Kidney epithelial cell (primary cell): Measurements from ENCODE around the gene LRRC27. TPM values are rescaled to one million over a fixed set of nuclear protein-coding genes. Genes with fewer than 3 reads are reported as not detected.

ENCODE experiments used
- DNase-seq: peaks from one replicate; pipeline ENCODE4 v3.0.0-alpha.2; 2010; ENCODE audit warnings: low read depth
- H3K27me3 ChIP-seq: 2 replicates; pipeline ENCODE4 v1.6.0; 2011; ENCODE audit warnings: low read length; ENCODE audit not compliant: control insufficient read depth, insufficient read depth
- H3K36me3 ChIP-seq: 2 replicates; pipeline ENCODE4 v1.5.1; 2011; ENCODE audit warnings: low read length; ENCODE audit not compliant: control insufficient read depth, insufficient read depth
- H3K4me3 ChIP-seq: 2 replicates; pipeline ENCODE4 v1.5.1; 2011; ENCODE audit warnings: low read depth, mild to moderate bottlenecking, control low read depth, low read length
- total RNA-seq: library from RNA; depleted of rRNA; stranded (reverse); fragments of >200 nt; gene quantifications from 2 replicates; pipeline ENCODE4 v1.2.3, GENCODE V29; 2015
- TF ChIP-seq, protein P1 (sequence below): IDR thresholded peaks from 2 replicates; pipeline ENCODE4 v1.5.1; 2011; ENCODE audit warnings: mild to moderate bottlenecking, moderate library complexity, low read length, control low read depth, inconsistent platforms; ENCODE audit not compliant: insufficient read depth, poor library complexity, severe bottlenecking

Gene LRRC27
- total RNA-seq, 1 donor from 2014 or later, result 13.3 TPM

DNA sequence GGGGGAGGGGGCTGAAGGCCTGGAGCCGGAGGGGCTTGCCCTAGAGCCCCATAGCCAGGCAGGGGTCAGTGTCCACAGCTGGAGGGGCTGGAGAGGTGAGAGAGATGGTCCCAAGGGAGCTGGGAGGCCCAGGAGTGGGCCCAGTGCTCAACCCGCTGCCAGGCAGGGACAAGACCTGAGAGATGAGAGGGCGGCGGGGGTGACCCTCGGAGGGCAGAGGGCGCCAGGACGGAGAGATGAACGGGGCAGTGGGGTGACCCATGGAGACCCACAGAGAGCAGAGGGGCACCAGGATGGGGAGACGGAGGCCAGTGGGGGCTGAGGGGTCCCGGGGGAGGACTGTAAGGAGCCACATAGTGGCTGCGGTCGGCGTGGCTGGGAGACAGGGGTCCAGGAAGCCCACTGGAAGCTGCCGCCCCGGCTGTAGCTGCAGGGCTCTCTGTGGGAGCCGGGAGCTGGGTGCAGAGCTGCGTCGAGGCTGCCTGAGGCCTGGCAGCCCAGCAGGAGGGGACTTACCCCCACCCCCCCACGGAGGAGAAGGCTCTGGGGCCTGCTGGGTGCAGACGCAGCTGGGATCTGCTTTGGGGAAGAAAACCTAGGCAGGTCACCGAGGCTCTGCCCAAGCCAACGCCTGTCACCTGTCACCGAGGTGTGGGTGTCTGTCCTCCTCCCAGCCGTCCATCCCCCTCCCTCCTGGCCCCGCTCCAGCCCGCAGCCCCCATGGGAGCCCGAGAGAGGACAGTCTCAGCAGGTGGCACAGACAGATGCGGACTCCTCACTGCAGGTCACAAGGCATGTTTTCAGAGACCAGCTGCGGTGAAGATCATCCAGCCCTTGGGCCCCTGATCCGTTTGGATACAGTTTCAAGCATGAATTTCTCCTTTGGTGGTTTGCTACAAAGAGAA lies 90.1 kb downstream of the LRRC27 start:
- DNase-seq, result no peak
- H3K4me3 ChIP-seq, result no peak overlapping the region
- TF ChIP-seq, protein P1, sequence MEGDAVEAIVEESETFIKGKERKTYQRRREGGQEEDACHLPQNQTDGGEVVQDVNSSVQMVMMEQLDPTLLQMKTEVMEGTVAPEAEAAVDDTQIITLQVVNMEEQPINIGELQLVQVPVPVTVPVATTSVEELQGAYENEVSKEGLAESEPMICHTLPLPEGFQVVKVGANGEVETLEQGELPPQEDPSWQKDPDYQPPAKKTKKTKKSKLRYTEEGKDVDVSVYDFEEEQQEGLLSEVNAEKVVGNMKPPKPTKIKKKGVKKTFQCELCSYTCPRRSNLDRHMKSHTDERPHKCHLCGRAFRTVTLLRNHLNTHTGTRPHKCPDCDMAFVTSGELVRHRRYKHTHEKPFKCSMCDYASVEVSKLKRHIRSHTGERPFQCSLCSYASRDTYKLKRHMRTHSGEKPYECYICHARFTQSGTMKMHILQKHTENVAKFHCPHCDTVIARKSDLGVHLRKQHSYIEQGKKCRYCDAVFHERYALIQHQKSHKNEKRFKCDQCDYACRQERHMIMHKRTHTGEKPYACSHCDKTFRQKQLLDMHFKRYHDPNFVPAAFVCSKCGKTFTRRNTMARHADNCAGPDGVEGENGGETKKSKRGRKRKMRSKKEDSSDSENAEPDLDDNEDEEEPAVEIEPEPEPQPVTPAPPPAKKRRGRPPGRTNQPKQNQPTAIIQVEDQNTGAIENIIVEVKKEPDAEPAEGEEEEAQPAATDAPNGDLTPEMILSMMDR, result no peak
- H3K27me3 ChIP-seq, result no peaks in the 10 kb centered on the region
- no peaks in the 10 kb centered on the region for H3K36me3 ChIP-seq

DNA sequence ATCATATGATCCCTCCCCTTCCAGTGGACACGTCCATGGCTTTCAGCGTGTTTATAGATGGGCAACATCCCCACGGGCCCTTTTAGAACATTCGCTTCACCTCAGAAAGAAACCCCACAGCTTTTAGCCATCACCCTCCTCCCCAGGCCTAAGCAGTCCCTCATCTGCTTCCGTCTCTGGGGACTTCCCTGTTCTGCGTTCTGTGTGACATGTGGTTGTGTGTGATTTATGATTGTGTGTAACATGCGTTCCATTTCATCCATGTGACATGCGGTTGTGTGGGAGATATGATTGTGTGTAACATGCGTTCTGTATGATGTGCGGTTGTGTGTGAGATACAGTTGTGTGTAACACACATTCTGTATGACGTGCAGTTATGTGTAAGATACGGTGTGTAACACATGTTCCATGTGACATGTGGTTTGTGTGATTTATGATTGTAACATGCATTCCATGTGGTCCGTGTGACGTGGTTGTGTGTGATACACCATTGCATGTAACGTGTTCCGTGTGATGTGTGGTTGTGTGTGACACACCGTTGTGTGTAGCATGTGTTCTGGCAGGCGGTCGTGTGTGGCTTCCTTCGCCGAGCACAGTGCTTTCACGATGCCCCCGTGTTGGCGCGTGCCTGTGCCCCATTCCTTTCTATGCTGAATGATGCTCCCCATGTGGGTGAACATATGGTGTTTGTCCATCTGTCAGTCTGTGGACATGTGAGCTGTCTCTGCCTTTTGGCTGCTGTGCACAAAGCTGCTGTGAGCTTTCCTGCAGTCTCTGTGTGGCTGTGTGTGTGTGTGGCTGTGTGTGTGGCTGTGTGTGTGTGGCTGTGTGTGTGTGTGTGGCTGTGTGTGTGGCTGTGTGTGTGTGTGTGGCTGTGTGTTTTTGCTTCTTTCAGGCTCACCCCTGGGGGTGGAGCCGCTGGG lies 91.2 kb downstream of the LRRC27 start:
- no peaks in the 10 kb centered on the region for H3K36me3 ChIP-seq
- no peaks in the 10 kb centered on the region for H3K27me3 ChIP-seq
- TF ChIP-seq, protein P1, result no peak
- no peak overlapping the region for H3K4me3 ChIP-seq
- DNase-seq, result no peak

DNA sequence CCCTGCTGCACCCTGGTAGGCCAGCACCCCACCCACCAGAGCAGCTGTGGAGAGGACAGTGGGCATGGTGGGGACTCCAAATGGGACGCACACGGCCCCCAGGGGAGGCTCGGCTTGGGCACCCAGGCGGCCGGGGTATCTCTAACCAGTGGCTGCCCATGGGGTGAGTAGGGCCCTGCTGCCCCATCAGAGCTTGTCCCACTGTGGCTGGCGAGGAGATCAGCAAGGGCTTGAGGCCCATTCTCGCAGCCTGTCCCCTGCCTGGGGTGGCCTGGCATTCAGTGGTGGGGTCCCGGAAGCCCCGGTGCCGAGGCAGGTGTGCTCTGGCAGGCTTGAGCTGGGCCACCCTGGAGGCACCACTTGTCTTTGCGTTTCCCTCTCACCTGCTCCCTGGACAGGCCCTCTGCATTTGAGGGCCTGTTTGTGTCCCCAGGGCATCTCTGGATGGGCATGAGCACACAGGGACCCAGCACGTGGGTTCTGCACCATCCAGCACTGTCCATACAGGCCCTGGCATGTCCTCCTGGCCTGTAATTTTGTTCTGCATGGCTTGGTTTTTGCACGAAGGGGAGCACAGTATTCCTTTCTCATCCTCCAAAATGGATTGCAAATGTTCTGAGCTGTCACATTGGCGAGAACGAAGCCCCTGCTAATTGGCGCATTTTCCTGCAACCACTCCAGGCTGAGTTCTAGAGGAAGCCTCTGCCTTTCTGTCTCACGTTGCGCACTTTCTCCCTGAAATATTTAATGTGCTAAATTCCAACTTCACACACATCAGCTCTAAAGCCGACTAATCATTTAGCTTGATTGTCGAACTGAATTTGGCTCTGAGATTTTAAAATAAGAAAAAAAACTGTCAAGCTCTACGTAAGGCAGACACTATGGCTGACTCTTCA lies 92.2 kb downstream of the LRRC27 start:
- H3K36me3 ChIP-seq, result no peaks in the 10 kb centered on the region
- TF ChIP-seq, protein P1, result no peak
- H3K27me3 ChIP-seq, result no peaks in the 10 kb centered on the region
- no peak for DNase-seq
- no peak overlapping the region for H3K4me3 ChIP-seq

DNA sequence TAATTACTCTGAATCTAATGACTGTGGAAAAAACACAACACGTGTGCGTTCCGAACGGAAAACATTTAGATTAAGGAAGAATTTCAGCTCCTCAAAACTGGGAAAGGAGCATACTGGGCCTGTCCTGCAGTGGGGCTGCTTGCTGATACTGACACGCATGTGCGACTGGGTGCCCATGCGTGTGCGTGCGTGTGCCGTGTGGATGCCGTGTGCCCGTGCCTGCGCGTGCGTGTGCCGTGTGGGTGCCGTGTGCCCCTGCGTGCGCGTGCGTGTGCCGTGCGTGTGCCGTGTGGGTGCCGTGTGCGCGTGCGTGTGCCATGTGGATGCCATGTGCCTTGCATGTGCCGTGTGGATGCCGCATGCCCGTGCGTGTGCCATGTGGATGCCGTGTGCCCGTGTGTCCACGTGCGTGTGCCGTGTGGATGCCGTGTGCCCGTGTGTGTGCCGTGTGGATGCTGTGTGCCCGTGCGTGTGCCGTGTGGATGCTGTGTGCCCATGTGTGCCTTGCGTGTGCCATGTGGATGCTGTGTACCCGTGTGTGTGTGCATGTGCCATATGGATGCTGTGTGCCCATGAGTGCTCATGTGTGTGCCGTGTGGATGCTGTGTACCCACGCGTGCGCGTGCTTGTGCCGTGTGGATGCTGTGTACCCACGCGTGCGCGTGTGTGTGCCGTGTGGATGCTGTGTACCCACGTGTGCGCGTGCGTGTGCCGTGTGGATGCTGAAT lies 93.2 kb downstream of the LRRC27 start:
- DNase-seq, result no peak
- TF ChIP-seq, protein P1, result no peak
- H3K27me3 ChIP-seq, result no peaks in the 10 kb centered on the region
- H3K4me3 ChIP-seq, result no peak overlapping the region
- H3K36me3 ChIP-seq, result no peaks in the 10 kb centered on the region

DNA sequence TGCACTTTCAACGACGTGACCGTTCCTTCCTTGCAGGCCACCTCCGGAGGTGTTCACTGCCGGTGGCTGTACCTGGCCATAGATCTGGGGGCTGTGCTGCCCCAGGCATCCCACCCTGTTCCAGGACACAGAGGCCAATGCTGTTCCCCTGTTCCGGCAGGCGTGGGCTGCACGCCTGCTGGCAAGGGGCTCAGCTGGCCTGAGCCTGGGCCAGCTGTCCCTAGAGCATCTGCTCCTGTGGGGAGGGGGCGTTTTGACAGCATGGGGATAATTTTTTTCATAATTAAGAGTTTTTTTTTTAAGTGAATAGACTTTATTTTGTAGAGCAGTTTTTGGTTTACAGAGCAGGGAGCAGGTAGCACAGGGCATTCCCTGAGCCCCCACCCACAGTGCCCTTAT lies 93.8 kb downstream of the LRRC27 start:
- TF ChIP-seq, protein P1, result no peak
- Histone ChIP-seq H3K27me3 (no peaks in the 10 kb centered on the region), H3K4me3 (no peak overlapping the region), H3K36me3 (no peaks in the 10 kb centered on the region)
- DNase-seq, result no peak
